Glutamatergic neuron (in vitro differentiated cells): ENCODE results near the gene KIAA0232. TPM values are rescaled to one million over a fixed set of nuclear protein-coding genes. Genes with fewer than 3 reads are reported as not detected.
"Not testable (repeated sequence)": the region's sequence is repeated elsewhere in the genome, so short reads cannot be mapped to it uniquely, and the experiment has no call there.

Experiments used
- DNase-seq: peaks from one replicate; pipeline ENCODE4 v3.0.0; 2022
- H3K27ac Mint-ChIP-seq: one replicate; pipeline ENCODE4 v1.8.0; 2020; ENCODE audit warnings: mild to moderate bottlenecking, mixed read lengths, inconsistent platforms; ENCODE audit not compliant: unreplicated experiment
- H3K27me3 Mint-ChIP-seq: one replicate; pipeline ENCODE4 v1.8.0; 2020; ENCODE audit warnings: mild to moderate bottlenecking, moderate library complexity, mixed read lengths, inconsistent platforms; ENCODE audit not compliant: unreplicated experiment
- H3K36me3 Mint-ChIP-seq: one replicate; pipeline ENCODE4 v1.8.0; 2020; ENCODE audit warnings: mild to moderate bottlenecking, mixed read lengths, inconsistent platforms; ENCODE audit not compliant: unreplicated experiment
- H3K4me1 Mint-ChIP-seq: one replicate; pipeline ENCODE4 v1.8.0; 2020; ENCODE audit warnings: mild to moderate bottlenecking, low read depth, mixed read lengths, inconsistent platforms; ENCODE audit not compliant: unreplicated experiment
- H3K4me3 Mint-ChIP-seq: one replicate; pipeline ENCODE4 v1.8.0; 2020; ENCODE audit warnings: mild to moderate bottlenecking, mixed read lengths, inconsistent platforms; ENCODE audit not compliant: unreplicated experiment
- H3K9me3 Mint-ChIP-seq: one replicate; pipeline ENCODE4 v1.8.0; 2020; ENCODE audit warnings: mild to moderate bottlenecking, moderate library complexity, mixed read lengths, inconsistent platforms; ENCODE audit not compliant: unreplicated experiment
- total RNA-seq: library from RNA; stranded (reverse); fragmentation: NEBNext Ultra II Directional; extraction: Animal tissue kit (Norgen Biotek cat#: 25700); gene quantifications from one replicate; pipeline ENCODE4 v1.2.1, GENCODE V29; 2021; ENCODE audit not compliant: unreplicated experiment
- TF ChIP-seq, protein P1 (sequence below): fragments of 200-600 bp; sonication (generic); IDR thresholded peaks from one replicate; pipeline ENCODE4 v1.5.0; 2021; ENCODE audit not compliant: partially characterized antibody, unreplicated experiment

Gene KIAA0232
- total RNA-seq, 1 donor from 2014 or later, result 64.4 TPM

DNA sequence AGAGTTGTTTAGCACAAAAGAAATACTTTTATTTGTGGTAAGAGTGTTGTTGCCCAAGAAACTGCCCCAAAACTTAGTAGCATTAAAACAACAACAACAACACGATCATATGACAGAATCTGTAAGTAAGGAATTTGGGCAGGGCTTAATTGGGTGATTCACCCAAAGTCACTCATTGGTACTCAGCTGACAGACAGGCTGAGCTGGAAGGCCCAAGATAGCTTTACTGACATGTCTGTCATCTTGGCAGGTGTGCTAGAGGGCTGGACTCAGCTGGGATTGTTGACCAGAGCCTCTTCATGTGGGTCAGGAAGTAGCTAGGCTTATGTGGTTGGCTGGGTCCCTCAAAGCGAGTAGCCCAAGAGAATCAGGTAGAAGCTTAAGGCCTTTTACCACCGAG lies 52.3 kb downstream of the KIAA0232 start:
- Mint-ChIP-seq H3K27me3 (no peaks in the 10 kb centered on the region), H3K4me3 (no peak overlapping the region), H3K27ac (no peak overlapping the region), H3K4me1 (peaks cover 6% of the 10 kb centered on the region), H3K36me3 (peaks cover 5% of the 10 kb centered on the region), H3K9me3 (peaks cover 4% of the 10 kb centered on the region)
- DNase-seq, result no peak
- TF ChIP-seq, protein P1, sequence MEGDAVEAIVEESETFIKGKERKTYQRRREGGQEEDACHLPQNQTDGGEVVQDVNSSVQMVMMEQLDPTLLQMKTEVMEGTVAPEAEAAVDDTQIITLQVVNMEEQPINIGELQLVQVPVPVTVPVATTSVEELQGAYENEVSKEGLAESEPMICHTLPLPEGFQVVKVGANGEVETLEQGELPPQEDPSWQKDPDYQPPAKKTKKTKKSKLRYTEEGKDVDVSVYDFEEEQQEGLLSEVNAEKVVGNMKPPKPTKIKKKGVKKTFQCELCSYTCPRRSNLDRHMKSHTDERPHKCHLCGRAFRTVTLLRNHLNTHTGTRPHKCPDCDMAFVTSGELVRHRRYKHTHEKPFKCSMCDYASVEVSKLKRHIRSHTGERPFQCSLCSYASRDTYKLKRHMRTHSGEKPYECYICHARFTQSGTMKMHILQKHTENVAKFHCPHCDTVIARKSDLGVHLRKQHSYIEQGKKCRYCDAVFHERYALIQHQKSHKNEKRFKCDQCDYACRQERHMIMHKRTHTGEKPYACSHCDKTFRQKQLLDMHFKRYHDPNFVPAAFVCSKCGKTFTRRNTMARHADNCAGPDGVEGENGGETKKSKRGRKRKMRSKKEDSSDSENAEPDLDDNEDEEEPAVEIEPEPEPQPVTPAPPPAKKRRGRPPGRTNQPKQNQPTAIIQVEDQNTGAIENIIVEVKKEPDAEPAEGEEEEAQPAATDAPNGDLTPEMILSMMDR, result no peak

DNA sequence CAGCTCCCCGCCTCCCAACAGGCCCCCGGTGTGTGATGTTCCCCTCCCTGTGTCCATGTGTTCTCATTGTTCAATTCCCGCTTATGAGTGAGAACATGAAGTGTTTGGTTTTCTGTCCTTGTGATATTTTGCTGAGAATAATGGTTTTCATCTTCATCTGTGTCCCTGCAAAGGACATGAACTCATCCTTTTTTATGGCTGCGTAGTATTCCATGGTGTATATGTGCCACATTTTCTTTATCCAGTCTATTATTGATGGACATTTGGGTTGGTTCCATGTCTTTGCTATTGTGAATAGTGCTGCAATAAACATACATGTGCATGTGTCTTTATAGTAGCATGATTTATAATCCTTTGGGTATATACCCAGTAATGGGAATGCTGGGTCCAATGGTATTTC lies 53.1 kb downstream of the KIAA0232 start:
- H3K4me1 Mint-ChIP-seq, H3K4me3 Mint-ChIP-seq, H3K27ac Mint-ChIP-seq, H3K36me3 Mint-ChIP-seq, H3K9me3 Mint-ChIP-seq, DNase-seq, H3K27me3 Mint-ChIP-seq: not testable (repeated sequence)

DNA sequence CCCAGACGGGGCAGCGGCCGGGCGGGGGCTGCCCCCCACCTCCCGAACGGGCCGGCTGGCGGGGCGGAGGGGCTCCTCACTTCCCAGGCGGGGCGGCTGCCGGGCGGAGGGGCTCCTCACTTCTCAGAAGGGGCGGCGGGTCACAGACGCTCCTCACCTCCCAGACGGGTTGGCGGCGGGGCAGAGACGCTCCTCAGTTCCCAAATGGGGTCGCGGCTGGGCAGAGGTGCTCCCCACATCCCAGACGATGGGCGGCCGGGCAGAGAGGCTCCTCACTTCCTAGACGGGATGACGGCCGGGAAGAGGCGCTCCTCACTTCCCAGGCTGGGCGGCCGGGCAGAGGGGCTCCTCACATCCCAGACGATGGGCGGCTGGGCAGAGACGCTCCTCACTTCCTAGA lies 54.6 kb downstream of the KIAA0232 start:
- not testable (repeated sequence) for H3K27me3 Mint-ChIP-seq, H3K27ac Mint-ChIP-seq, H3K36me3 Mint-ChIP-seq

DNA sequence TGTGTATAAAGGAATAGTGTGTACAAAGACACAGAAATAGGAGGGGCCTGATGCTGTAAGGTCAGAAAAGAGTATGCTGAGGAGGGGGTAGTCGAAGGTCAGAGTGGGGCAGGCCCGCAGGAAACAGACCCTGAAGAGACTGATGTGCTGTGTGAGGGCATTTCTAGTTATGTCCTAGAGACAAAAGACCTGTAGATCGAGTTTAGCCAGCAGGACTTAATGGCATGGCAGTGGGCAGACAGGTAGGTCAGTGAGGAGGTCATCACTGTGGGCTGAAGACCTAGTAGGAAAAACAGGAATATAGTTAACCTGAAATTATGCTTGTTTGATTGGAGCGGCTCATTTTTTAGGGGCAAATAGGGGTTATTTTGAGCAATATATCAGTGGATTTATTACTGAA lies 57.1 kb downstream of the KIAA0232 start:
- Mint-ChIP-seq H3K4me3 (no peak overlapping the region), H3K36me3 (peaks cover 5% of the 10 kb centered on the region), H3K9me3 (peaks cover 1% of the 10 kb centered on the region), H3K4me1 (peaks cover 10% of the 10 kb centered on the region), H3K27ac (no peak overlapping the region), H3K27me3 (peaks cover 2% of the 10 kb centered on the region)
- DNase-seq, result no peak
- TF ChIP-seq, protein P1, result no peak

More for the DNA sequence above, 54.6 kb downstream of the KIAA0232 start:
- H3K4me1 Mint-ChIP-seq, DNase-seq, H3K9me3 Mint-ChIP-seq, H3K4me3 Mint-ChIP-seq: not testable (repeated sequence)

DNA sequence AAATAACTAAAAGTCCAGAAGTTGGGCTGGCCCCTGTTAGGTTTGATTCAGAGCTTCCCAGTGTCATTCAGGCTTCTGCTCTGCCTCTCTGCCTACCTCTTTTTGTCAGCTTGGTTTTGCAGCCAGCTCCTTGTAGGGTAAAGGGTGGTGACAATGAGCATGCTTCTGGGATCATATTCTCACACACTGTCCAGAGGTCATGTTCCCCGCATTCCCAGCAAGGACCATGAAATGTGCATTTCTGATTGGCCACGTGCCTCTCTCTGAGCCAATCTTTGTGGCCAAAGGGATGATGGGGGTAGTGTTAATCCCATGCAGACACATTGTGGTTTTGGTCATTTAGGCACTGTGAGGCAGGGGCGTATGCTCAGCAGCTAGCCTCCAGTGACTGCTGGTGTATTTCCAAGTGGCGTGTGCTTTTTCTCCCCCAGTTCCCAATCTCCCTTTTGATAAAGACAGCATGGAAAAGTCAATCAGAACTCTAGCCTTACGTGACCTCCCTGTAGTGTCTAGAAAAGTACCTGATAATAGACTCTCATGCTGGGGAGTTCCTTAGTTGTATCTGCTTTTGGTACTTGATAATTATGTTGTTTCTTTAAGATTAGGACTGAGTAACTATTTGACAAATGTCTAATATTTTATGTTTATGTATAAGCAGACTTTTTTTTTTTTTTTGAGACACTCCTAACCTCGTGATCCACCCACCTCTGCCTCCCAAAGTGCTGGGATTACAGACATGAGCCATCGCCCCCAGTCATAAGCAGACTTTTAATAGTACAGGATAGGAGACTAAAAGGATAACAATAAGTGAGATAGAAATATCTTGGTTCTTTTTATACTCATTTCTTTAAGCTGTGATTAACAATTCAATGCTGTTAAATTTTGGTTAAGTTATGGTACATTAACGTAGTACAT lies 57.8 kb downstream of the KIAA0232 start:
- peaks cover 2% of the 10 kb centered on the region for H3K27me3 Mint-ChIP-seq
- H3K36me3 Mint-ChIP-seq, result peaks cover 5% of the 10 kb centered on the region
- H3K4me1 Mint-ChIP-seq, result peaks cover 10% of the 10 kb centered on the region
- no peak overlapping the region for H3K4me3 Mint-ChIP-seq
- DNase-seq, result no peak
- H3K27ac Mint-ChIP-seq, result no peak overlapping the region
- TF ChIP-seq, protein P1, result no peak
- peaks cover 1% of the 10 kb centered on the region for H3K9me3 Mint-ChIP-seq

DNA sequence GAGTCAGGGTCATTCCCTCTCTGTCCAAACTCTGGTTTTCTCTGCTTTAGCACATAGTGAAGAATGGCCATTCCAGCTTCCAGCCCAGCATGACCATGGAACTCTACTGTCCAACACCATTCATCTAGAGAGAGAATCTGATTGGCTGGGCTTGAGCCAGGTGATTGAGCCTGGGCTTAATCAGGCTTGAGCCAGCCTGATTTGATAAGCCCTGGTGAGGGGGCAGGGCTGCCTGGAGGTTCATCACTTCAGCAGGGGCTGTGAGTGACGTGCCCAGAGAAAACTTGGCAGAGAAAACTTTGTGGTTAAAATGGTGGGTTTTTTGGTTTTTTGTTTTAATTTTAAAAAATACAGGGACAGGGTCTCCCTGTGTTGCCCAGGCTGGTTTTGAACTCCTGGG lies 62.5 kb downstream of the KIAA0232 start:
- Mint-ChIP-seq H3K4me3 (no peak overlapping the region), H3K9me3 (peaks cover 4% of the 10 kb centered on the region), H3K27ac (no peak overlapping the region), H3K27me3 (peaks cover 7% of the 10 kb centered on the region), H3K36me3 (peaks cover 4% of the 10 kb centered on the region), H3K4me1 (peaks cover 41% of the 10 kb centered on the region)
- DNase-seq, result no peak
- TF ChIP-seq, protein P1, result no peak
